ENCODE data around the gene ADAMTS14.
"Not testable (repeated sequence)": the region's sequence is repeated elsewhere in the genome, so short reads cannot be mapped to it uniquely, and the experiment has no call there.

- TF ChIP-seq CTCF (optimal IDR thresholded peaks at IDR 0.05 in 1 of 3, IDR thresholded peaks at IDR 0.05 in 1 of 3, conservative IDR thresholded peaks at IDR 0.05 in 1 of 3; ENCODE audit: extremely low read depth in 1 of 3, insufficient read depth in 2 of 3, low read length in 3 of 3); EZH2 (IDR thresholded peaks at IDR 0.05; ENCODE audit: low read length): not testable (repeated sequence)
These were observed 4.5 kb upstream of the ADAMTS14 start for GRCh38 chr10:70667818-70668217.
